Type B pancreatic cell (in vitro differentiated cells): ENCODE results near the gene LHFPL2. TPM values are rescaled to one million over a fixed set of nuclear protein-coding genes. Genes with fewer than 3 reads are reported as not detected.

ENCODE experiments used
- DNase-seq: peaks from one replicate; pipeline ENCODE4 v3.0.0; 2021; ENCODE audit warnings: mixed read lengths; ENCODE audit not compliant: unreplicated experiment; ENCODE audit errors: extremely low spot score
- H3K27ac Mint-ChIP-seq: 2 replicates; pipeline ENCODE4 v1.8.0; 2021; ENCODE audit warnings: mild to moderate bottlenecking, mixed read lengths
- H3K27me3 Mint-ChIP-seq: 2 replicates; pipeline ENCODE4 v1.8.0; 2021; ENCODE audit warnings: mixed read lengths
- H3K36me3 Mint-ChIP-seq: 2 replicates; pipeline ENCODE4 v1.8.0; 2021; ENCODE audit warnings: mixed read lengths
- H3K4me1 Mint-ChIP-seq: one replicate; pipeline ENCODE4 v1.8.0; 2021; ENCODE audit warnings: mixed read lengths; ENCODE audit not compliant: unreplicated experiment
- H3K4me3 Mint-ChIP-seq: 2 replicates; pipeline ENCODE4 v1.8.0; 2021; ENCODE audit warnings: mild to moderate bottlenecking, mixed read lengths
- H3K9me3 Mint-ChIP-seq: 2 replicates; pipeline ENCODE4 v1.8.0; 2021; ENCODE audit warnings: mixed read lengths
- total RNA-seq: library from RNA; stranded (reverse); gene quantifications from 2 replicates; pipeline ENCODE4 v1.2.1, GENCODE V29; 2021; ENCODE audit warnings: low replicate concordance
- TF ChIP-seq, protein P1 (sequence below): fragments of 200-600 bp; sonication (generic); conservative IDR thresholded peaks from 2 replicates; pipeline ENCODE4 v1.5.0; 2021; ENCODE audit warnings: antibody characterized with exemption, mild to moderate bottlenecking

Gene LHFPL2
- total RNA-seq, 1 donor from 2014 or later, result 35.3 TPM

DNA sequence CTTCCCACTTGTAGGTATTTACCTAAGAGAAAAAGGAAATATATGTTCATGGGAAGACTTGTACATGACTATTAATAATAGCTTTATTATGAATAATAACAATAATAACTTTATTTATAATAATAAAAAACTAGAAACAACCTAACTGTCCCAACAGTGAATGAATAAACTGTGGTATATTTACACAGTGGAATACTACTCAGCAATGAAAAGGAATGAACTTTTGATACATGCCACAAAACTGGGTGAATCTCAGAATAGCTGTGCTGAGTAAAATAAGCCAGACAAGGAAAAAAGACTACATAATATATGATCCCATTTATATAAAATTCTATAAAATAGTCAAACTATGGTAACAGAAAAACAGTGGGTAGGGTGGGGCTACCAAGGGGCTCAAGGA, 199.5 kb downstream of the LHFPL2 start:
- no peaks in the 10 kb centered on the region for H3K27me3 Mint-ChIP-seq
- H3K4me3 Mint-ChIP-seq, result no peak overlapping the region
- no peak overlapping the region for H3K27ac Mint-ChIP-seq
- no peak for DNase-seq
- no peaks in the 10 kb centered on the region for H3K4me1 Mint-ChIP-seq
- TF ChIP-seq, protein P1, sequence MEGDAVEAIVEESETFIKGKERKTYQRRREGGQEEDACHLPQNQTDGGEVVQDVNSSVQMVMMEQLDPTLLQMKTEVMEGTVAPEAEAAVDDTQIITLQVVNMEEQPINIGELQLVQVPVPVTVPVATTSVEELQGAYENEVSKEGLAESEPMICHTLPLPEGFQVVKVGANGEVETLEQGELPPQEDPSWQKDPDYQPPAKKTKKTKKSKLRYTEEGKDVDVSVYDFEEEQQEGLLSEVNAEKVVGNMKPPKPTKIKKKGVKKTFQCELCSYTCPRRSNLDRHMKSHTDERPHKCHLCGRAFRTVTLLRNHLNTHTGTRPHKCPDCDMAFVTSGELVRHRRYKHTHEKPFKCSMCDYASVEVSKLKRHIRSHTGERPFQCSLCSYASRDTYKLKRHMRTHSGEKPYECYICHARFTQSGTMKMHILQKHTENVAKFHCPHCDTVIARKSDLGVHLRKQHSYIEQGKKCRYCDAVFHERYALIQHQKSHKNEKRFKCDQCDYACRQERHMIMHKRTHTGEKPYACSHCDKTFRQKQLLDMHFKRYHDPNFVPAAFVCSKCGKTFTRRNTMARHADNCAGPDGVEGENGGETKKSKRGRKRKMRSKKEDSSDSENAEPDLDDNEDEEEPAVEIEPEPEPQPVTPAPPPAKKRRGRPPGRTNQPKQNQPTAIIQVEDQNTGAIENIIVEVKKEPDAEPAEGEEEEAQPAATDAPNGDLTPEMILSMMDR, result no peak
- H3K36me3 Mint-ChIP-seq, result peaks cover 19% of the 10 kb centered on the region
- H3K9me3 Mint-ChIP-seq, result no peaks in the 10 kb centered on the region

DNA sequence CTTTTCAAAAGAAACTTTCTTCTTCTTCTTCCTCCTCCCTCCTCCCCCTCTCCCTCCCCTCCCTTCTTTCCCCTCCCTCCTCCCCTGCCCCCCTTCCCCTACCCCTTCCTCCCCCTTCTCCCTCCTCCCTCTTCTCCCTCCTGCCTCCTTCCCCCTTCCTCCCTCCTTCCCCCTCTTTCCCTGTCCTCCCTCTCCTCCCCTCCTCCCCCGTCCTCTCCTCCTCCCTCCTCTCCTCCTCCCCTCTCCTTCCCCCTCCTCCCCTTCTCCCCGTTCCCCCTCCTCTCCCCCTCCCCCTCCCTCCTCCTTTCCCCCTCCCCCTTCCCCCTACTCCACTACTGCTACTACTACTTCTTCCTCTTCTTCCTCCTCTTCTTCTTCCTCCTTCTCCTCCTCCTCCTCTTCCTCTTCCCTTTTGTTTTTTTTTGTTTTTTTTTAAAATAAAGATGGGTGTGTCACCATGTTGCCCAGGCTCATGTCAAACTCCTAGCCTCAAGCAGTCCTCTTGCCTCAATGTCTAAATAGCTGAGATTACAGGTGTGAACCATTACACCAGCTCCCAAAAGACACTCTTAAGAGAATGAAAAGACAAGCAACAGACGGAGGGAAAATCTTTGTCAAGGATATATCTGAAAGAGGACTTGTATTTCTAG, 200.7 kb downstream of the LHFPL2 start:
- TF ChIP-seq, protein P1, result no peak
- no peaks in the 10 kb centered on the region for H3K9me3 Mint-ChIP-seq
- H3K27ac Mint-ChIP-seq, result no peak overlapping the region
- DNase-seq, result no peak
- H3K27me3 Mint-ChIP-seq, result no peaks in the 10 kb centered on the region
- H3K36me3 Mint-ChIP-seq, result peaks cover 25% of the 10 kb centered on the region
- no peak overlapping the region for H3K4me3 Mint-ChIP-seq
- H3K4me1 Mint-ChIP-seq, result no peaks in the 10 kb centered on the region
